HG03575 (cell line): ENCODE results near the gene TNS3.

ENCODE experiments used
- ATAC-seq: cut with Tn5 transposase; IDR thresholded peaks from one replicate; pipeline ENCODE4 v1.9.1; 2021; ENCODE audit not compliant: unreplicated experiment, insufficient number of reproducible peaks, low FRiP score; ENCODE audit errors: extremely low read depth

The TNS3 gene

DNA sequence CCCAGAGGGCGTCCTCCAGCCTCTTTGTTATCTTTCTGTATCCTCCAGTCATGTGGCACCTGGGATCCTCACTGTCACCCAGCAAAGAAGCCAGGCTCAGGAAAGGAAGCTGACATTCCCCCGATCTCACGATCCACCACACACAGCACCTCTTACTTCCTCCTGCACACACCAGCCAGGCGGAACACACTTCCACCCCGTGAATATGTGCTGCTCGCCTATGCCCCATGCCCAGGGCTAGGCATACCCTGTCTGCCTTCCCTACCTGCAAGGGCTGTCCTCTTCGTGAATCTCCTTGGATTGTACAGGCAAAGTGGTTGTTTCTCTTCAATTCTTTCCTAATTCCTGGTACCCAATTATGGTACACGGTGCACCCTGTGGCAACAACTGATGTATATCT, 191.0 kb downstream of the TNS3 start:
- ATAC-seq = no peak

GRCh38 chr7:47389923-47390630, 191.8 kb downstream of the TNS3 start:
- ATAC-seq = no peak

- ATAC-seq = no peak
Observed at GRCh38 chr7:47389171-47389922, 192.6 kb downstream of the TNS3 start.

GRCh38 chr7:47387506-47387905, 194.4 kb downstream of the TNS3 start:
- no peak for ATAC-seq

DNA sequence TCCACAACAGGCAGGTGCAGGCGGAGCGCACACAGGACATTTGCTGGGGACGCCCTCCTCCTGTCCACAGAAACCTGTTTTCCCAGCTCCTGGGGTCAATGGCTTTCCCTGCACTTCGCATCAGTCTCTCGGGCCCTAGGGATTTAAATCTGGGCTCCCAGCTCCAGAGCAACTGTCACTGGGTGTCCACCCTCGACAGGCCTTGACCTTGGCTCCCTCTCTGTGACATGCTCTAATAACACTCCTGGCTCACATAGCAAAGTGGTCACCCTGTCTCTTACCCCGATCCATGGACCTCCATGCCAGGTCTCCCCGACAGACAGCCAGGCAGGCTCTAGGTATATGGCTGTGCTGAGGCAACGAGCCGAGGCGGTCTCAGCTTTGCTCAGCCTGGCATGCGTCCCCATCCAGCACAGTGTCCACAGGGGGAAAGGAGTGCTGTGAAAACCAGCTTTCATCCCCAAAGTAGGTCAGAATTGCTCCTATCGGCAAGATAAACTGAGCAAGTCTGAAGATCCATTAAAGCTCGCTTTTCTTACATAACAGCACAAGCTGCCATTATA, 195.6 kb downstream of the TNS3 start:
- no peak for ATAC-seq

DNA sequence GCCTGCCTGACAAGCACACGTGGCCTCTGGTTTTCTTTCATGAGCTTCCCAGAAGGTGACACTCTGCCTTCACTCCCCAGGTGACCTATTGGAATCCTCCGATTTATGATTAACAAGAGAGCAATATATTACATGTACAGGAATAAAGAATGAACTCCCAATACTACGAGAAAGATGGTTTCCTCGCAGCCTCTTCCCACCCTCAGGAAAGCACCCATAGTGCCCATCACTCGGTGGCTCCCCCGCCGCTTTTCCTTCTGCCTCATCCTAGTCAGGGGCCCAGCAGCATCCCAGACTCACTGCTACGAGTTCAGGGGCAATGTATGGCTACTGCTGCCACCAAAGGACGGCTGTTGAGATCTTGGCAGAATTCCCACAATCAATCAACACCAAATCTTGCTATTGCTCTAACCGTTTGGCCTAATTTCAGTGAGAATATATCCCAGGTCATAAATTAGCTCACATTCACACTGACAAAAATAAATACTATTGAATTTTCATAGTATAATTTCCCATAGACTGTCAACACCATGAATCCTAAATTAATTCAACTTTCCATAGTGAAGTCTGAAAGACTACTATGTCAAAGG, 196.3 kb downstream of the TNS3 start:
- no peak for ATAC-seq

DNA sequence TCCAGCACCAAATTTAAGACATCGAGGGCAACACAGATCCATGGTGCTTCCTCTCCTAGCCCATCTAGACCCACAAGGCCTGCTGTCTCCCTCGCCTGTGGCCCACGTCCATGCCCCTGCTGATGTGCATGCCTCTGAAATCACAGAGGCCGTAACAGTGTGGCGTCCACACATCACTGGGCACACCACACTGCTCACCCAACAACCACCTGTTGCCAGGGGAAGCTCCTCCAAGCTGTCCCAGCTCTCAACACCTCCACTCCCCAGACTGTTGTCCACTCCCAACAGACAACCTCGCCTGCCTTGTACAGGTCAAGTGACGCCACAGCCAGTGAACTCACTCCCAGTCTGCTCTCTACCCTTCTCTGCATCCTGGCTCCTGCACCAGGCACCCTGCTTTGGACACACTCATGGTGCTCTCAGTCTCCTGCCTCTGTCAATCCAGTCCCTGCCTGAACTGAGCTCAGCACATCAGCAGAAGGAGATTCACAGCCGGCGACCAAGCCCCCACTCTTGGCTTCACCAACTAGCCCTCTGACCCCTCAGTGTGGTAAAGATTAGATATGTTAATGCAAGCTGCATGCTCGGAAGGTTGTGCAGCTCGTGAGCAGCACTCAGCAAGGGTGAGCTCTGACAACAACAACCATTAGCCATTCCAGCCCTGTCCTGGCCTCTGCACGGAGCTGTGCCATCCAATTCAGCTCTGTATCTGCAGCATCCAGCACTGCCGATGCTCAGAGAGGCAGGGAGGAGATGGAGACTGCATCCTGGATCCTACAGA, 197.0 kb downstream of the TNS3 start:
- no peak for ATAC-seq

DNA sequence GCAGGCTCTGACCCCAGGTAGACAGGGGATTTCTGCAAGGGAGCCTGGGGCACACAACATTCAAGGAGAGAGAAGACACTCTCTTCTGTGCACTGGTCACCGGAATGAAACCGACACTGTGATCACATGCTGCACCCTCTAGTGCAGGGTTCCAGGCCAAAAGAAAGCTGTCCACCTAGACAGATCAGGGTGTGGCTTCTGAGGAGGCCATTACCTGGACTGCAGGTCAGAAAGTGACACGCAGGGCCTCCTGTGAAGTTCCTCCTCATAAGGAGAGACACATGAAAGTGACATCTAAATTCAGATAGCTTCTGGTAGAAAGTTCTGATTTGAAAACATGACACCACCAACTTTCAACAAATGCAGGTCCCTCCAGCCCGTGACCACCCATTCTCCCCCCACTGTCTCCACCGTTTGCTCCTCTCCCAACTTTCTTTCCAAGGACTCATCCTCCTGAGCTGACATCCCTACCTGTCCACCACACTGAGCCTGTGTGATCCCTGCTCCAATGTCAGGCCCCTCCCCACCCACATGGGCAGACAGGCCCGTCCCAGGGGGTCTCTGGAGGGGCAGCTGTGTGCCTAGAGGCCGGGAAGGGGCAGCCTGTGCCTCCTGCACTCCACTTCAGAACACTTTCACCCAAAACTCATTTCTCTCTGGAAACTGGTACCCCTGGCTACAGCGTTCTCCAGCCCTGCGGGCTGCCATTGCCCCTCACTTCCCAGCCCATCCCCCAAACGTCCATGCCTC, 198.0 kb downstream of the TNS3 start:
- ATAC-seq = no peak

DNA sequence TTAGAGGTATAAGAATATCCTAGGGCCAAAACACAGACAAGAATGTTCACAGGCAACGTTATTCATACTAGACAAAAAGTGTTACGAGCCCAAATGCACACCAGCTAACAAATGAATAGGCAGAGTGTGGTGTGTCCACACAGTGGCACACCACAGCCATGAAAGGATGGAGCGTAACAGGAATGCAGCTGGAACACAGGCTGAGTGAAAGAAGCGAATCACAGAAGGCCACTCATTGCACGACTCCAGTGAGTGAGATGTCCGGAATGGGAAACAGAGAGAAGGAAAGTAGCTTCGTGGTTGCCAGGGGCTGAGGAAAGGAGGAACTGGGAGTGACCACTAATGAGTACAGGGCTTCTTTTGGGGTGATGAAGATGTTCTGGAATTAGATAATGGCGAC, 198.8 kb downstream of the TNS3 start:
- no peak for ATAC-seq

GRCh38 chr7:47382200-47382599, 199.7 kb downstream of the TNS3 start:
- ATAC-seq = no peak

GRCh38 chr7:47381134-47381495, 200.8 kb downstream of the TNS3 start:
- no peak for ATAC-seq

DNA sequence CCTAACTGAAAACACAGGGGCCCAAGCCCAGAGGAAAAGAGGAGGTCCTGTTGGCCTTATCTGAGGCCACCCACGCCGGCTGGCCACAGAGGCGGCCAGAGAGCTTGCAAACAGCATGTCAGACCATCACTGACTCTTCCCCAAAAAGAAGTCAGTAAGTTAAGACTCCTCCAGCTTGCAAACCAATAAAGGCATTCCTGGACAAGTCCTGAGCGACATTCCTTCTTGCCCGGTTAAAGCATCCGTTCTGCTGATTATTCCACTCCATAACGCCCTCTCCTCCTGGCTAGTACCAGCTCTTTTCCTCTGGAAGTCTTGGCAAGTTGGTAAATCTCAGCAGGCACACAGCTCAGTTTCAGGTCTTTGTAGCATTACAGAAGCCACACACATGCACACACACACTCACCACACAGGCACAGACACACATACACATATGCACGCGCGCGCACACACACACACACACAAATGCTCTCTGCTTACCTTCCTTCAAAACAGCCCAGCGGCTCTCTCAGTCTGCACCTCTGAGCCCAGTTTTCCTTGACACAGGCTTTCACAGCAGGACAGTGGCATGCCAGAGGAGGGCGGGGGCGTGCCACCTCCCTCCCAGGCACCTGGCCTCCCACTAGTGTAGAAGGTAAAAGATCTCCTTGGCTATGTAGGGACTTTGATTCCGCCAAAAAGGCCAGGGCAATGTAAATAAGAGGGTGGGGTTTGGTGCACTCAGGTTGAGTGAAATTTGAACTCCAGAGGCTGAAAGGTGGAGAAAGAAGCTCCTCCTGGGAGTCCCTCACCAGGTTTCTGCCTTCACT, 201.4 kb downstream of the TNS3 start:
- no peak for ATAC-seq

GRCh38 chr7:47379629-47380324, 202.1 kb downstream of the TNS3 start:
- ATAC-seq = no peak

GRCh38 chr7:47378728-47379395, 203.0 kb downstream of the TNS3 start:
- no peak for ATAC-seq

GRCh38 chr7:47377741-47378140, 204.2 kb downstream of the TNS3 start:
- ATAC-seq = no peak

DNA sequence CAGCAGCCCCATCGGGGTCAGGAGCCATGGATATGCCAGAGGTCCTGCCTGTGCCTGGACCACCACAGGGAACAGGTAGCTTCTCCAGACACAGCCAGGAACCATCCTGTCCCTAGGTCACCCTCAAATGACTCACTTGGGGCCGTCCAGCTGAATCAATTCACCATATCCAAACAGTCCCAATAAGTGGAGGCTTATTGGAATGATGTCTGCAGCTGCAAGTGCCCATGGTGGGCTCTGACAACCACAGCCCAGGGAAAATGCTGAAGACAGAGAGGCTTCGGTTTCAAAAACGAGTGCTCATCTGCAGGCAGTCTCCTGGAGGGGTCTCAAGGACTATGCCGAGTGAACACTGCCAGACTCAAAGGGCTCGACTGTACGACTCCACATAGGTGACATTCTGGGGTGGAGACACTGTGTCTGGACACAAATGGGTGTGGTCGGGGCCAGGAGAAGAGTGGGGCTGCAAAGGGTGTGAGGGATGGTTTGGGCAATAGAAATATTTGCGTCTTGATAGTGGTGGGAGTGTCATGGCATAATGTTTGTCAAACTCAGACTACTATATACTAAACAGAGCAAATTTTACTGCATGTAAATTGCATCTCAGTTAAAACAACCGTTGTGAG, 204.8 kb downstream of the TNS3 start:
- no peak for ATAC-seq
